GM20431 (cell line): Measurements from ENCODE around the gene TANC2.

ENCODE experiments used
- in situ Hi-C: fragments of 300-500 bp; cut with MseI, MboI; formaldehyde crosslinking; loops from one replicate; pipeline ENCODE4 v1.15.0; 2020; ENCODE audit warnings: low sequenced_read_pairs; ENCODE audit not compliant: unreplicated experiment

TANC2 gene

GRCh38 chr17:62965686-62966425, at the start of gene TANC2:
Gene TANC2 (plus strand): TSS chr17:62966235. CDS start chr17:63009560, 43,325 bp downstream.
- in situ Hi-C loops, result loop anchor here (25.0 kb wide), 1 partner anchor 254 kb away; no protein-coding TSS in a partner anchor

GRCh38 chr17:62916684-62917571, 49.1 kb upstream of the TANC2 start:
- in situ Hi-C loops, result no loop called here

GRCh38 chr17:62919388-62919787, 46.6 kb upstream of the TANC2 start:
- in situ Hi-C loops, result no loop called here

- in situ Hi-C loops, result no loop called here
These were observed 45.7 kb upstream of the TANC2 start for GRCh38 chr17:62920300-62920699.

- in situ Hi-C loops, result no loop called here
These were observed 44.2 kb upstream of the TANC2 start for GRCh38 chr17:62921817-62922216.

- in situ Hi-C loops, result no loop called here
These were observed 42.5 kb upstream of the TANC2 start for GRCh38 chr17:62923258-62924150.

GRCh38 chr17:62925267-62925836, 40.7 kb upstream of the TANC2 start:
- in situ Hi-C loops, result no loop called here

GRCh38 chr17:62927083-62927482, 39.0 kb upstream of the TANC2 start:
- in situ Hi-C loops, result no loop called here

- in situ Hi-C loops, result no loop called here
These were observed 36.7 kb upstream of the TANC2 start for GRCh38 chr17:62929320-62929719.

GRCh38 chr17:62931101-62931500, 34.9 kb upstream of the TANC2 start:
- in situ Hi-C loops, result no loop called here

GRCh38 chr17:62933501-62934385, 32.3 kb upstream of the TANC2 start:
- in situ Hi-C loops, result no loop called here

GRCh38 chr17:62935098-62935497, 30.9 kb upstream of the TANC2 start:
- in situ Hi-C loops, result no loop called here

- in situ Hi-C loops, result no loop called here
These were observed 30.5 kb upstream of the TANC2 start for GRCh38 chr17:62935523-62935922.

GRCh38 chr17:62937606-62938005, 28.4 kb upstream of the TANC2 start:
- in situ Hi-C loops, result no loop called here

GRCh38 chr17:62941358-62941991, 24.6 kb upstream of the TANC2 start:
- in situ Hi-C loops, result no loop called here

- in situ Hi-C loops, result no loop called here
These were observed 17.7 kb upstream of the TANC2 start for GRCh38 chr17:62948370-62948769.

GRCh38 chr17:62949036-62949435, 17.0 kb upstream of the TANC2 start:
- in situ Hi-C loops, result no loop called here

GRCh38 chr17:62950067-62950466, 16.0 kb upstream of the TANC2 start:
- in situ Hi-C loops, result loop anchor here (25.0 kb wide), 1 partner anchor 238 kb away; no protein-coding TSS in a partner anchor
